Left lung (tissue), 10 donors: ENCODE measurements around the gene EIPR1. TPM values are rescaled to one million over a fixed set of nuclear protein-coding genes. Genes with fewer than 3 reads are reported as not detected.

Experiments used
- ATAC-seq: fragments of 200-7000 bp; cut with Tn5 transposase; one replicate; pipeline ENCODE4 v1.9.1; 2020; ENCODE audit warnings: moderate library complexity
- DNase-seq, 4 donors: peaks; one replicate each; pipeline ENCODE4 v3.0.0-alpha.2; 2013 to 2020
- H3K27ac ChIP-seq, 2 donors: fragments of 200-600 bp; sonication (generic) in 1 of 2; one replicate each; pipeline versions ENCODE4 v1.5.0 to v1.8.0; 2020 to 2021
- H3K27me3 ChIP-seq, 2 donors: fragments of 200-600 bp; sonication (generic) in 1 of 2; one replicate each; pipeline versions ENCODE4 v1.5.0 to v1.8.0; 2020 to 2021
- H3K36me3 ChIP-seq, 2 donors: fragments of 200-600 bp; sonication (generic) in 1 of 2; one replicate each; pipeline versions ENCODE4 v1.5.0 to v1.8.0; 2020 to 2021
- H3K4me1 ChIP-seq, 2 donors: fragments of 200-600 bp; one replicate each; pipeline ENCODE4 v1.8.0; 2021
- H3K4me3 ChIP-seq, 2 donors: fragments of 200-600 bp; sonication (generic) in 1 of 2; one replicate each; pipeline versions ENCODE4 v1.5.0 to v1.8.0; 2020 to 2021; ENCODE audit warnings: mild to moderate bottlenecking in 1 of 2
- H3K9me3 ChIP-seq, 2 donors: fragments of 200-600 bp; sonication (generic) in 1 of 2; one replicate each; pipeline versions ENCODE4 v1.5.0 to v1.8.0; 2020 to 2021
- CTCF ChIP-seq, 2 donors: fragments of 200-600 bp; sonication (generic) in 1 of 2; IDR thresholded peaks; one replicate each; pipeline versions ENCODE4 v1.5.0 to v1.8.0; 2021; ENCODE audit warnings: antibody characterized with exemption in 2 of 2
- intact Hi-C, 2 donors: fragments of 100-400 bp; cut with DNase I; formaldehyde crosslinking; loops; one replicate each; pipeline versions ENCODE4 v1.11.2 to v1.14.2; 2022
- polyA plus RNA-seq, 6 donors: library from polyadenylated mRNA; unstranded; fragments of 120-200 nt; gene quantifications; one replicate each; pipeline ENCODE4 v1.2.1, GENCODE V29; 2013; ENCODE audit not compliant: insufficient read length in 6 of 6
- total RNA-seq, 2 donors: library from RNA; stranded (reverse); fragmentation: NEBNext Ultra II Directional; extraction: Animal tissue kit (Norgen Biotek cat#: 25700); gene quantifications; one replicate each; pipeline ENCODE4 v1.2.1, GENCODE V29; 2021
- donor health status: DM: no; HTN: yes; CAD: no.
- donor health status: DM: no; HTN: no; CAD: no.

Gene EIPR1
- total and polyA plus RNA-seq, 8 donors, result 18.1 to 24.4 (median 21.0) TPM

- Histone ChIP-seq H3K4me1 (no peaks in the 10 kb centered on the region), H3K4me3 (no peak overlapping the region), H3K27ac (no peak overlapping the region), H3K36me3 (peaks cover 0 to 7% of the 10 kb centered on the region in 2 donors), H3K27me3 (no peaks in the 10 kb centered on the region), H3K9me3 (peaks cover 0 to 20% of the 10 kb centered on the region in 2 donors)
- no peak for ATAC-seq
- no peak for TF ChIP-seq CTCF (IDR thresholded peaks at IDR 0.05)
- no peak for DNase-seq
- intact Hi-C loops, result no loop called here
Measured at GRCh38 chr2:3278521-3279218, 98.9 kb downstream of the EIPR1 start.

- Histone ChIP-seq H3K27me3 (no peaks in the 10 kb centered on the region), H3K27ac (no peak overlapping the region), H3K36me3 (peaks cover 0 to 7% of the 10 kb centered on the region in 2 donors), H3K4me1 (no peaks in the 10 kb centered on the region), H3K4me3 (no peak overlapping the region), H3K9me3 (peaks cover 0 to 20% of the 10 kb centered on the region in 2 donors)
- ATAC-seq (no peak), DNase-seq (no peak)
- intact Hi-C loops, result no loop called here
- no peak for TF ChIP-seq CTCF (IDR thresholded peaks at IDR 0.05)
Measured at GRCh38 chr2:3277748-3278520, 99.7 kb downstream of the EIPR1 start.

GRCh38 chr2:3277050-3277747, 100.4 kb downstream of the EIPR1 start:
- Histone ChIP-seq H3K36me3 (peaks cover 0 to 7% of the 10 kb centered on the region in 2 donors), H3K4me1 (no peaks in the 10 kb centered on the region), H3K27ac (no peak overlapping the region), H3K27me3 (no peaks in the 10 kb centered on the region), H3K9me3 (peaks cover 0 to 20% of the 10 kb centered on the region in 2 donors), H3K4me3 (no peak overlapping the region)
- no peak for DNase-seq
- ATAC-seq, result no peak
- intact Hi-C loops, result no loop called here
- TF ChIP-seq CTCF (IDR thresholded peaks at IDR 0.05), result no peak

- Histone ChIP-seq H3K27ac (no peak overlapping the region), H3K36me3 (peaks cover 0 to 4% of the 10 kb centered on the region in 2 donors), H3K27me3 (no peaks in the 10 kb centered on the region), H3K9me3 (peaks cover 0 to 21% of the 10 kb centered on the region in 2 donors), H3K4me3 (no peak overlapping the region), H3K4me1 (no peaks in the 10 kb centered on the region)
- intact Hi-C loops, result no loop called here
- TF ChIP-seq CTCF (IDR thresholded peaks at IDR 0.05), result no peak
- no peak for ATAC-seq
- no peak for DNase-seq
Measured at GRCh38 chr2:3272761-3273160, 104.9 kb downstream of the EIPR1 start.

GRCh38 chr2:3270095-3270478, 107.5 kb downstream of the EIPR1 start:
- DNase-seq (peak in 1 of 4 donors; percentile 36), ATAC-seq (no peak)
- Histone ChIP-seq H3K9me3 (peaks cover 0 to 10% of the 10 kb centered on the region in 2 donors), H3K4me3 (no peak overlapping the region), H3K36me3 (peaks cover 0 to 4% of the 10 kb centered on the region in 2 donors), H3K27ac (no peak overlapping the region), H3K27me3 (no peaks in the 10 kb centered on the region), H3K4me1 (no peaks in the 10 kb centered on the region)
- intact Hi-C loops, result no loop called here
- TF ChIP-seq CTCF (IDR thresholded peaks at IDR 0.05), result no peak
